HEK293 (cell line): ENCODE data around the gene PROCA1.

Experiments used
- GLIS1 ChIP-seq: fragments of 450-650 bp; formaldehyde crosslinking; IDR thresholded peaks from 2 replicates; pipeline ENCODE4 v1.5.1; 2016; ENCODE audit warnings: missing biosample characterization, missing genetic modification characterization
- IKZF3 ChIP-seq: fragments of 450-650 bp; IDR thresholded peaks from 2 replicates; pipeline ENCODE4 v1.5.0; 2018; ENCODE audit warnings: missing biosample characterization, mild to moderate bottlenecking, missing genetic modification characterization, moderate library complexity
- YY1 ChIP-seq: fragments of 450-650 bp; formaldehyde crosslinking; IDR thresholded peaks from 2 replicates; pipeline ENCODE4 v1.5.1; 2018; ENCODE audit warnings: missing biosample characterization, missing genetic modification characterization
- ZBTB17 ChIP-seq: fragments of 450-650 bp; formaldehyde crosslinking; IDR thresholded peaks from 2 replicates; pipeline ENCODE4 v1.5.1; 2016; ENCODE audit warnings: missing biosample characterization, missing genetic modification characterization
- ZBTB8A ChIP-seq: fragments of 450-650 bp; formaldehyde crosslinking; IDR thresholded peaks from 2 replicates; pipeline ENCODE4 v1.5.1; 2016; ENCODE audit warnings: missing biosample characterization, missing genetic modification characterization
- ZNF266 ChIP-seq: fragments of 450-650 bp; formaldehyde crosslinking; IDR thresholded peaks from 2 replicates; pipeline ENCODE4 v1.5.1; 2016; ENCODE audit warnings: missing biosample characterization, missing genetic modification characterization, low read depth
- ZNF311 ChIP-seq: fragments of 450-650 bp; formaldehyde crosslinking; IDR thresholded peaks from 2 replicates; pipeline ENCODE4 v1.5.1; 2017; ENCODE audit warnings: missing biosample characterization, missing genetic modification characterization, borderline replicate concordance
- TF ChIP-seq, protein P1 (sequence below): fragments of 450-650 bp; formaldehyde crosslinking; IDR thresholded peaks from 2 replicates; pipeline ENCODE4 v1.5.1; 2016; ENCODE audit warnings: missing biosample characterization, missing genetic modification characterization, low read depth
- TF ChIP-seq, protein P2 (sequence below): fragments of 450-650 bp; formaldehyde crosslinking; conservative IDR thresholded peaks from 2 replicates; pipeline ENCODE4 v1.5.1; 2016; ENCODE audit warnings: low read depth, missing biosample characterization, missing genetic modification characterization
- TF ChIP-seq, protein P3 (sequence below): sonication (generic); formaldehyde crosslinking; IDR thresholded peaks from 2 replicates; pipeline ENCODE4 v1.8.1; 2022; ENCODE audit warnings: mild to moderate bottlenecking, moderate library complexity, missing genetic modification reagents

DNA sequence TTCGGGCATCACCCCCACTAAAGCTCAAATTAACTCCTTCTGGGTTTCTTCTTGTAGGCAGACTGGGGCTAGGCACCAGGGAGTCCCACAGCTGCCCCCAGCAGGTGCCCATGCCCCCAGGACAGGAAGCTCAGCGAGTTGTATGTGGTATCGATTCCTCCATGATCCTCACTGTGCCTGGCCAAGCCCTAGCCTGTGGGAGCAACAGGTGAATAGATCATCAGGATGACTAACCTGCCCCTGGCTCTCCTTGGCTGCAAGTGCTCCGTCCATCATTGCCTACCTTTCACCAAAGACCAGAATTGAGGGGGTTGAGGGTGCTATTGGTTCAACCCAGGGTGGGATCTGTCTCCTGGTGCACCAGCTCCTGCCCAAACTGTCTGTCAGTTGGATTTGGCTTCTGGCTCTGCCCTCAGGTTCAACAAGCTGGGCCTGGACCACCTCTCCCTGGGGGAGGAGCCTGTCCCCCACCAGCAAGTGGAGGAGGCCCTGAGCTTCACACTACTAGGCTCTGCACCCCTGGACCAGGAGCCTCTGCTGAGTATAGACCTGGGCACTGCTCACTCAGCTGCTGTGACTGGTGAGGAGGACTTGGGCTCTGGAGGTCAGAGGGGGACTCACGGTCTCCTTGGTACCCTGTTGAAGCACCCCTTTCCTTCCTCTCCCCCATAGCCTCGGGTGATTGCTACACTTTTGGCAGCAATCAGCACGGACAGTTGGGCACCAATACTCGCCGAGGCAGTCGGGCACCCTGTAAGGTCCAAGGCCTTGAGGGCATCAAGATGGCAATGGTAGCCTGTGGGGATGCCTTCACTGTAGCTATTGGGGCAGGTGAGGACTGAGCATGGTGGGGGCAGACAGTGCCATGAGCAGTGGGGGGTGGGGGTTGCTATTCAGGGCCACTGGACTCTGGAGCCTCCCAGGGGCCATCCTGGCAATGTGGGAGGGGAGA is 29.0 kb upstream of the PROCA1 start:
- TF ChIP-seq ZNF266 (tag by site-specific recombination) (no peak), ZBTB8A (tag by site-specific recombination) (no peak), ZNF311 (tag by site-specific recombination) (no peak), IKZF3 (no peak), GLIS1 (tag by site-specific recombination) (no peak), YY1 (tag by site-specific recombination) (no peak), ZBTB17 (no peak)
- TF ChIP-seq, protein P1, sequence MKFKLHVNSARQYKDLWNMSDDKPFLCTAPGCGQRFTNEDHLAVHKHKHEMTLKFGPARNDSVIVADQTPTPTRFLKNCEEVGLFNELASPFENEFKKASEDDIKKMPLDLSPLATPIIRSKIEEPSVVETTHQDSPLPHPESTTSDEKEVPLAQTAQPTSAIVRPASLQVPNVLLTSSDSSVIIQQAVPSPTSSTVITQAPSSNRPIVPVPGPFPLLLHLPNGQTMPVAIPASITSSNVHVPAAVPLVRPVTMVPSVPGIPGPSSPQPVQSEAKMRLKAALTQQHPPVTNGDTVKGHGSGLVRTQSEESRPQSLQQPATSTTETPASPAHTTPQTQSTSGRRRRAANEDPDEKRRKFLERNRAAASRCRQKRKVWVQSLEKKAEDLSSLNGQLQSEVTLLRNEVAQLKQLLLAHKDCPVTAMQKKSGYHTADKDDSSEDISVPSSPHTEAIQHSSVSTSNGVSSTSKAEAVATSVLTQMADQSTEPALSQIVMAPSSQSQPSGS (tag by site-specific recombination), result no peak
- TF ChIP-seq, protein P2, sequence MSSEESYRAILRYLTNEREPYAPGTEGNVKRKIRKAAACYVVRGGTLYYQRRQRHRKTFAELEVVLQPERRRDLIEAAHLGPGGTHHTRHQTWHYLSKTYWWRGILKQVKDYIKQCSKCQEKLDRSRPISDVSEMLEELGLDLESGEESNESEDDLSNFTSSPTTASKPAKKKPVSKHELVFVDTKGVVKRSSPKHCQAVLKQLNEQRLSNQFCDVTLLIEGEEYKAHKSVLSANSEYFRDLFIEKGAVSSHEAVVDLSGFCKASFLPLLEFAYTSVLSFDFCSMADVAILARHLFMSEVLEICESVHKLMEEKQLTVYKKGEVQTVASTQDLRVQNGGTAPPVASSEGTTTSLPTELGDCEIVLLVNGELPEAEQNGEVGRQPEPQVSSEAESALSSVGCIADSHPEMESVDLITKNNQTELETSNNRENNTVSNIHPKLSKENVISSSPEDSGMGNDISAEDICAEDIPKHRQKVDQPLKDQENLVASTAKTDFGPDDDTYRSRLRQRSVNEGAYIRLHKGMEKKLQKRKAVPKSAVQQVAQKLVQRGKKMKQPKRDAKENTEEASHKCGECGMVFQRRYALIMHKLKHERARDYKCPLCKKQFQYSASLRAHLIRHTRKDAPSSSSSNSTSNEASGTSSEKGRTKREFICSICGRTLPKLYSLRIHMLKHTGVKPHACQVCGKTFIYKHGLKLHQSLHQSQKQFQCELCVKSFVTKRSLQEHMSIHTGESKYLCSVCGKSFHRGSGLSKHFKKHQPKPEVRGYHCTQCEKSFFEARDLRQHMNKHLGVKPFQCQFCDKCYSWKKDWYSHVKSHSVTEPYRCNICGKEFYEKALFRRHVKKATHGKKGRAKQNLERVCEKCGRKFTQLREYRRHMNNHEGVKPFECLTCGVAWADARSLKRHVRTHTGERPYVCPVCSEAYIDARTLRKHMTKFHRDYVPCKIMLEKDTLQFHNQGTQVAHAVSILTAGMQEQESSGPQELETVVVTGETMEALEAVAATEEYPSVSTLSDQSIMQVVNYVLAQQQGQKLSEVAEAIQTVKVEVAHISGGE, result no peak
- TF ChIP-seq, protein P3, sequence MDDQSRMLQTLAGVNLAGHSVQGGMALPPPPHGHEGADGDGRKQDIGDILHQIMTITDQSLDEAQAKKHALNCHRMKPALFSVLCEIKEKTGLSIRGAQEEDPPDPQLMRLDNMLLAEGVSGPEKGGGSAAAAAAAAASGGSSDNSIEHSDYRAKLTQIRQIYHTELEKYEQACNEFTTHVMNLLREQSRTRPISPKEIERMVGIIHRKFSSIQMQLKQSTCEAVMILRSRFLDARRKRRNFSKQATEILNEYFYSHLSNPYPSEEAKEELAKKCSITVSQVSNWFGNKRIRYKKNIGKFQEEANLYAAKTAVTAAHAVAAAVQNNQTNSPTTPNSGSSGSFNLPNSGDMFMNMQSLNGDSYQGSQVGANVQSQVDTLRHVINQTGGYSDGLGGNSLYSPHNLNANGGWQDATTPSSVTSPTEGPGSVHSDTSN (CRISPR knock-in tag), result no peak
